Measurements from ENCODE around the gene TMA16.

DNA sequence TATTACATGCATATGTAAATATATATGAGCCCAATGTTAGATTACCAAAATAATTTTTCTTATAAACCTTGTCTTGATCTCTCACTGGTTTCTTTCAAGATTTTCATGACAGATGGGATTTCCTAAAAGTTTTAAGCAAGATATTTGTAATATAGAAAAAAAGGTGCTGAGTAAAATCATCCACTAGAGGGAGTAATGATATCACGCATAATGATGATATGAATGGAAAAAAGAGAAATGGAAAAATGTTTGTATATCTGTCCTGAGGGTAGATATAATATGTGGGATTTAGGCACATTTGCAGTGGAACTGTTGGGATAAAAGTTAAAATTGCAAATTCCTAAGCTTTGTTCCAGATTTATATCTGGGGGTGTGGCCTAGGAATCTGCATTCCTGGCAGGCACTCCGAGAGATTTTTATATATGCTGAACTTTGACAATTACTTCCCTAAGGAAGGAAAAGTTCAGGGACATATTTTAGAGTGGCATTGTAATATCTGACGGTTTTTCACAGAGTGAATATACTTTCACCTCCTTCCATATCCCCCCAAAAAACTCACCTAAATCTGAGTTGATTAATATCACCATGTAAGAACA lies 60.5 kb downstream of the TMA16 start:
- TF ChIP-seq EZH2 (IDR thresholded peaks at IDR 0.05; ENCODE audit: insufficient read depth, poor library complexity, severe bottlenecking) (no peak), EZH2phosphoT487 (IDR thresholded peaks at IDR 0.05; ENCODE audit: insufficient read depth, low read depth) (no peak)

Measured in GM23248 (cell line).